Measurements from ENCODE around the gene SDHD.
A peak's percentile ranks its signal among the peaks of the same experiment; 100 is the strongest.
"Not testable (repeated sequence)": the region's sequence is repeated elsewhere in the genome, so short reads cannot be mapped to it uniquely, and the experiment has no call there.

SDHD gene

GRCh38 chr11:112086422-112087191, at the start of gene SDHD, which contains the start of gene TIMM8B:
SDHD (plus strand) TSS chr11:112086873; CDS start chr11:112086908, 35 bp downstream.
TIMM8B (minus strand) TSS chr11:112086756; CDS start chr11:112086723, 33 bp downstream.
- DNase-seq: peak; percentile 97

- no peak for DNase-seq
Measured at GRCh38 chr11:112037527-112037926, 49.1 kb upstream of the SDHD start.

- DNase-seq: no peak
Measured at GRCh38 chr11:112042161-112042960, 44.3 kb upstream of the SDHD start.

GRCh38 chr11:112042961-112043304, 43.7 kb upstream of the SDHD start:
- DNase-seq: no peak

- DNase-seq: no peak
Measured at GRCh38 chr11:112044961-112045360, 41.7 kb upstream of the SDHD start.

GRCh38 chr11:112046647-112047046, 40.0 kb upstream of the SDHD start:
- DNase-seq: not testable (repeated sequence)

GRCh38 chr11:112048256-112048655, 38.4 kb upstream of the SDHD start:
- DNase-seq: not testable (repeated sequence)

GRCh38 chr11:112049777-112050176, 36.9 kb upstream of the SDHD start:
- no peak for DNase-seq

- no peak for DNase-seq
Measured at GRCh38 chr11:112050721-112051120, 36.0 kb upstream of the SDHD start.

GRCh38 chr11:112051768-112052167, 34.9 kb upstream of the SDHD start:
- DNase-seq: no peak

- no peak for DNase-seq
Measured at GRCh38 chr11:112057170-112057569, 29.5 kb upstream of the SDHD start.

GRCh38 chr11:112058103-112058502, 28.6 kb upstream of the SDHD start:
- DNase-seq: no peak

- DNase-seq: no peak
Measured at GRCh38 chr11:112062923-112063322, 23.8 kb upstream of the SDHD start.

GRCh38 chr11:112073941-112074811, 12.5 kb upstream of the SDHD start, which contains the start of the genes NKAPD1 and PIH1D2:
NKAPD1 (plus strand) TSS chr11:112074299; CDS start chr11:112075575, 1,276 bp downstream.
PIH1D2 (minus strand) TSS chr11:112074017; CDS start chr11:112073174, 843 bp downstream.
- DNase-seq: peak; percentile 77

GRCh38 chr11:112082729-112083128, 3.9 kb upstream of the SDHD start:
- no peak for DNase-seq

GRCh38 chr11:112085822-112086421, 751 bp upstream of the SDHD start:
- peak; percentile 5 for DNase-seq

- no peak for DNase-seq
Measured at GRCh38 chr11:112087212-112087611, 539 bp downstream of the SDHD start.

GRCh38 chr11:112095302-112095701, 8.6 kb downstream of the SDHD start:
- DNase-seq: not testable (repeated sequence)

- DNase-seq: no peak
Measured at GRCh38 chr11:112096194-112096593, 9.5 kb downstream of the SDHD start.

- no peak for DNase-seq
Measured at GRCh38 chr11:112097734-112098528, 11.3 kb downstream of the SDHD start.

- DNase-seq: no peak
Measured at GRCh38 chr11:112100462-112100861, 13.8 kb downstream of the SDHD start.
